Prostate gland (tissue), 2 donors: ENCODE measurements around the gene SF3B2. TPM values are rescaled to one million over a fixed set of nuclear protein-coding genes. Genes with fewer than 3 reads are reported as not detected.

Experiments
- DNase-seq: peaks from one replicate; pipeline ENCODE4 v3.0.0-alpha.2; 2019; ENCODE audit warnings: low spot score
- H3K27ac ChIP-seq, 2 donors: fragments of 200-600 bp; sonication (generic); 2 replicates each; pipeline ENCODE4 v1.5.1; 2017 to 2019
- H3K27me3 ChIP-seq: fragments of 200-600 bp; sonication (generic); replicated peaks from 2 replicates; pipeline ENCODE4 v1.5.1; 2019; ENCODE audit not compliant: insufficient read depth
- H3K36me3 ChIP-seq, 2 donors: fragments of 200-600 bp; sonication (generic); 1 replicate in 1 of 2; 2 replicates in 1 of 2; pipeline versions ENCODE4 v1.5.1 to v1.8.1; 2017 to 2019
- H3K4me1 ChIP-seq: fragments of 200-600 bp; sonication (generic); replicated peaks from 2 replicates; pipeline ENCODE4 v1.5.1; 2019
- H3K4me3 ChIP-seq, 2 donors: fragments of 200-600 bp; sonication (generic); 2 replicates each; pipeline ENCODE4 v1.5.1; 2017 to 2019
- H3K9me3 ChIP-seq: fragments of 200-600 bp; sonication (generic); 2 replicates; pipeline ENCODE4 v1.5.1; 2017
- POLR2A ChIP-seq: fragments of 450-650 bp; IDR thresholded peaks from one replicate; pipeline ENCODE4 v1.6.1; 2016; ENCODE audit warnings: antibody characterized with exemption, mild to moderate bottlenecking
- POLR2AphosphoS5 ChIP-seq: sonication (generic); formaldehyde crosslinking; IDR thresholded peaks from one replicate; pipeline ENCODE4 v1.6.1; 2017; ENCODE audit warnings: antibody characterized with exemption
- WGBS: methylation state at CpG from one replicate; pipeline ENCODE4 v1.1.5; 2018; 5-methylcytosine and 5-hydroxymethylcytosine counted together
- intact Hi-C: fragments of 100-400 bp; cut with DNase I; formaldehyde crosslinking; loops from one replicate; pipeline ENCODE4 v1.14.2; 2022
- total RNA-seq, 2 donors: library from RNA; depleted of rRNA; stranded (reverse); fragments of >200 nt; gene quantifications; one replicate each; pipeline ENCODE4 v1.1.0, GENCODE V29; 2016
- TF ChIP-seq, protein P1 (sequence below), 4 experiments: fragments of 200-600 bp in 2 of 4; fragments of 450-650 bp in 2 of 4; sonication (generic) in 2 of 4; IDR thresholded peaks; 1 replicate in 3 of 4; 2 replicates in 1 of 4; pipeline ENCODE4 v1.5.1; 2016 to 2019; ENCODE audit warnings: antibody characterized with exemption in 4 of 4, mild to moderate bottlenecking in 2 of 4, moderate library complexity in 2 of 4

SF3B2 gene
- total RNA-seq, 2 donors from 2014 or later, result 130 to 212 TPM

DNA sequence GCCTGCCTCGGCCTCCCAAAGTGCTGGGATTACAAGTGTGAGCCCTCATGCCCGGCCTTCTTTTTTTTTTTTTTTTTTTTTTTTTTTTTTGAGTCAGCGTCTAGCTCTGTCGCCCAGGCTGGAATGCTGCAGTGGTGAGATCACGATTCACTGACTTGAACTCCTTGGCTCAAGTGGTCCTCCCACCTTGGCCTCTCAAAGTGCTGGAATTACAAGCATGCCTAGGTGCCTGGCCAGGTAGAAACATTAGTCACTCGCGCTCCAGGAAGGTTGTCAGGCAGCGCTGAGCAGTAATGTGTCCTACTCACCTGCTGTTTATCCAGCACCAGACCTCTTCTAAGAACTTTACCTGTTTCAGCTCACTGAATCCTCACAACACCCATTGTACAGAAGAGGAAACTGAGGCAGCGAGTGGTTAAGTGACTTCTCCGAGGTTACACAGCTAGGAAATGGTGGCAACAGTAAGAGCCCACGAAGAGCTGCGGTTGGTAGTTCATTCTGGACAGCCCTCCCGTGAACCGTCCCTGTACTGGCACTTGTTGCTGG is 40.9 kb upstream of the SF3B2 start:
- no peaks in the 10 kb centered on the region for H3K4me1 ChIP-seq
- no peaks in the 10 kb centered on the region for H3K36me3 ChIP-seq
- peaks cover 2% of the 10 kb centered on the region for H3K27me3 ChIP-seq
- 31% methylated on average over 14 of the region's 14 CpGs for WGBS
- intact Hi-C loops, result no loop called here
- peak; percentile 28 for DNase-seq
- TF ChIP-seq, protein P1, sequence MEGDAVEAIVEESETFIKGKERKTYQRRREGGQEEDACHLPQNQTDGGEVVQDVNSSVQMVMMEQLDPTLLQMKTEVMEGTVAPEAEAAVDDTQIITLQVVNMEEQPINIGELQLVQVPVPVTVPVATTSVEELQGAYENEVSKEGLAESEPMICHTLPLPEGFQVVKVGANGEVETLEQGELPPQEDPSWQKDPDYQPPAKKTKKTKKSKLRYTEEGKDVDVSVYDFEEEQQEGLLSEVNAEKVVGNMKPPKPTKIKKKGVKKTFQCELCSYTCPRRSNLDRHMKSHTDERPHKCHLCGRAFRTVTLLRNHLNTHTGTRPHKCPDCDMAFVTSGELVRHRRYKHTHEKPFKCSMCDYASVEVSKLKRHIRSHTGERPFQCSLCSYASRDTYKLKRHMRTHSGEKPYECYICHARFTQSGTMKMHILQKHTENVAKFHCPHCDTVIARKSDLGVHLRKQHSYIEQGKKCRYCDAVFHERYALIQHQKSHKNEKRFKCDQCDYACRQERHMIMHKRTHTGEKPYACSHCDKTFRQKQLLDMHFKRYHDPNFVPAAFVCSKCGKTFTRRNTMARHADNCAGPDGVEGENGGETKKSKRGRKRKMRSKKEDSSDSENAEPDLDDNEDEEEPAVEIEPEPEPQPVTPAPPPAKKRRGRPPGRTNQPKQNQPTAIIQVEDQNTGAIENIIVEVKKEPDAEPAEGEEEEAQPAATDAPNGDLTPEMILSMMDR (IDR thresholded peaks at IDR 0.05), result no peak
- TF ChIP-seq POLR2AphosphoS5 (no peak), POLR2A (no peak)
- no peak overlapping the region for H3K27ac ChIP-seq
- no peaks in the 10 kb centered on the region for H3K9me3 ChIP-seq
- no peak overlapping the region for H3K4me3 ChIP-seq

DNA sequence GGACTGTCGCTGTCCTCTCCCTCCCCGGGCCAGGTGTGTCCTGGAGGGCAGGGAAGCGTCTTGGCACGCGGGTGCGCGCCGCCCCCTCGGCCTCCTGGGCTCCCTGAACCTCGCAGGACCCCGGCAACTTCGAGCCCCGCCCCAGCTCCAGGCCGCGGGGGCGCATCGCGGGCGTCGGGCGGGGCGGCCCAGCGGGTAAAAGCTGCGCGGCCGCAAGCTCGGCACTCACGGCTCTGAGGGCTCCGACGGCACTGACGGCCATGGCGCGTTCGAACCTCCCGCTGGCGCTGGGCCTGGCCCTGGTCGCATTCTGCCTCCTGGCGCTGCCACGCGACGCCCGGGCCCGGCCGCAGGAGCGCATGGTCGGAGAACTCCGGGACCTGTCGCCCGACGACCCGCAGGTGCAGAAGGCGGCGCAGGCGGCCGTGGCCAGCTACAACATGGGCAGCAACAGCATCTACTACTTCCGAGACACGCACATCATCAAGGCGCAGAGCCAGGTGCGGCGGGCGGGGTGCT is 40.3 kb upstream of the SF3B2 start, which contains the start of gene CST6:
Gene CST6, plus strand, starts transcription at position 224 of the 519 bp plus-strand sequence. Its CDS starts 37 bp downstream, at position 261.
- WGBS, result 11% methylated on average over 27 of the region's 61 CpGs
- H3K9me3 ChIP-seq, result no peaks in the 10 kb centered on the region
- peaks cover 2% of the 10 kb centered on the region for H3K27me3 ChIP-seq
- no peak for DNase-seq
- H3K36me3 ChIP-seq, result no peaks in the 10 kb centered on the region
- H3K4me3 ChIP-seq, result no peak within 1 kb of the TSS
- TF ChIP-seq, protein P1 (IDR thresholded peaks at IDR 0.05), result no peak
- TF ChIP-seq POLR2A (no peak), POLR2AphosphoS5 (no peak)
- H3K27ac ChIP-seq, result no peak within 1 kb of the TSS
- intact Hi-C loops, result no loop called here
- H3K4me1 ChIP-seq, result no peaks in the 10 kb centered on the region

DNA sequence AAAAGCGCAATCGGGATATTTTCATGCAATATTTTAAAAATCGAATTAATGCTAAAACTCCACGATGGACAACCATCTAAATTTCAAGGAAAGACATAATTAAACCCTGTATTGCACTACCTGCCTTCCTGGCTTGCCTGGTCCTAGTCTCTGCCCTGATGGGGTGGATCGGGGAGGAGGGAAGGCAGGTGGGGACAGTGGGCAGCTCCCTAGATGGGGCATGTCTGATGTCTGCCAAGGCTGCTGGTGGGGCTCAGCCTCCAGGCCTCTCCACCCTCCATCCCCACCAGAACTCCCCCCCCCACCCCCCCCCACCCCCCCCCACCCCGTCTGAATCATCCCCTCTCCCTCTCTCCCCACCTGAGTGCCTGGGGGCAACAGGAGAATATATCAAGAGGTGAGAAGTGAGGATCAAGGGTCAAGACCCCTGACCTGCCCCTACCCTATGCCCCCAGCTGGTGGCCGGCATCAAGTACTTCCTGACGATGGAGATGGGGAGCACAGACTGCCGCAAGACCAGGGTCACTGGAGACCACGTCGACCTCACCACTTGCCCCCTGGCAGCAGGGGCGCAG is 39.7 kb upstream of the SF3B2 start:
- H3K27me3 ChIP-seq, result peaks cover 2% of the 10 kb centered on the region
- DNase-seq, result no peak
- 57% methylated on average over 12 of the region's 12 CpGs for WGBS
- H3K4me1 ChIP-seq, result no peaks in the 10 kb centered on the region
- no peak overlapping the region for H3K4me3 ChIP-seq
- H3K36me3 ChIP-seq, result no peaks in the 10 kb centered on the region
- no peaks in the 10 kb centered on the region for H3K9me3 ChIP-seq
- TF ChIP-seq POLR2AphosphoS5 (no peak), POLR2A (no peak)
- TF ChIP-seq, protein P1 (IDR thresholded peaks at IDR 0.05), result no peak
- intact Hi-C loops, result no loop called here
- no peak overlapping the region for H3K27ac ChIP-seq

DNA sequence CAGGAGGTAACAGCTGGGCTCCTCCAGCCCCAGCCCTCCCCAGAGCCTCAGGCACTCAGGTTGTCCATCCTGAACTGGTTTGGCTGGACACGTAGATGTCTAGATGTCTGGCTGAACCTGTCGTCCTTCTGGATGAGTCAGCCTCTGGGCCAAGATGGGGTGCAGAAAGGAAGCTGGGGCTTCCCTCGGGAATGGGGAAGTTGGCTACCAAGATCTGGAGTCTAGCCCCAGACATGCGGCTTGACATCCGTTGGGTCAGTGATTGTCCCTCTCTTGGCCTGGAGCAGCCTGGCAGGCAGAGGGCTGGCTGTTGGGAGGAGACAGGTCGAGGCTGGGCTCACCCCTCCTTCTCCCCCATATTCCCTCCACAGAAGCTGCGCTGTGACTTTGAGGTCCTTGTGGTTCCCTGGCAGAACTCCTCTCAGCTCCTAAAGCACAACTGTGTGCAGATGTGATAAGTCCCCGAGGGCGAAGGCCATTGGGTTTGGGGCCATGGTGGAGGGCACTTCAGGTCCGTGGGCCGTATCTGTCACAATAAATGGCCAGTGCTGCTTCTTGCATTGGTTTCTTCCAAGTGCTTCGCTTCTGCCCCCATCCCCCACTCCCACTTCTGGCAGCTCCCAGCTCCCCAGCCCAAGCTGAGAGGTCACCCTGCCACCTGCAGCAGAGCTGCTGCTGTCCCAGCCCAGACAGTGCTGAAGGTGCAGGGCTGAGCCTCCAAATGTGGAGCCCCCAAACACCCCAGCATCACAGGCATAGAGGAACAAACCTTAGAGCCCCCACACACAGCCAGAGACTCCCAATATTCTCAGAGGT is 39.0 kb upstream of the SF3B2 start:
- 44% methylated on average over 11 of the region's 12 CpGs for WGBS
- intact Hi-C loops, result no loop called here
- H3K36me3 ChIP-seq, result no peaks in the 10 kb centered on the region
- H3K4me3 ChIP-seq, result no peak overlapping the region
- DNase-seq, result no peak
- no peaks in the 10 kb centered on the region for H3K9me3 ChIP-seq
- TF ChIP-seq POLR2AphosphoS5, result no peak
- no peak for TF ChIP-seq POLR2A
- TF ChIP-seq, protein P1 (IDR thresholded peaks at IDR 0.05), result no peak
- peaks cover 2% of the 10 kb centered on the region for H3K27me3 ChIP-seq
- H3K4me1 ChIP-seq, result no peaks in the 10 kb centered on the region
- no peak overlapping the region for H3K27ac ChIP-seq
